GM12878 (cell line): ENCODE data around the gene PRDM9. TPM values are rescaled to one million over a fixed set of nuclear protein-coding genes. Genes with fewer than 3 reads are reported as not detected.

Experiments used
- ATAC-seq: fragments of 200-7000 bp; cut with Tn5 transposase; 3 replicates; pipeline ENCODE4 v1.9.1; 2020; ENCODE audit warnings: mild to moderate bottlenecking, moderate library complexity
- BruUV-seq: library from RNA; stranded (reverse); fragments of 400-500 nt; replicated peaks from 2 replicates; lab custom pipeline; 2021; lab: Mats Ljungman, UMichigan
- CTCF ChIA-PET: fragments of 300-600 bp; sonication (Branson Sonifier 250); formaldehyde crosslinking; extraction: SDS; loops from one replicate; lab custom pipeline; 2021; ENCODE audit warnings: inconsistent platforms; lab: Yijun Ruan, JAX
- POLR2A ChIA-PET: fragments of 350-600 bp; formaldehyde crosslinking; extraction: SDS; loops from one replicate; lab custom pipeline; 2021; ENCODE audit warnings: inconsistent platforms; lab: Charles Lee
- RAD21 ChIA-PET: fragments of 300-600 bp; sonication (Branson Sonifier 250); formaldehyde crosslinking; loops from one replicate; lab custom pipeline; 2023; ENCODE audit warnings: antibody characterized with exemption; ENCODE audit not compliant: unreplicated experiment; lab: Charles Lee
- SMC1A ChIA-PET: fragments of 300-600 bp; sonication (Branson Sonifier 250); formaldehyde crosslinking; loops from one replicate; lab custom pipeline; 2023; ENCODE audit not compliant: unreplicated experiment, uncharacterized antibody; lab: Charles Lee
- DNase-seq: peaks from one replicate; pipeline ENCODE4 v3.0.0-alpha.2; 2011; ENCODE audit warnings: low read depth, low spot score
- FAIRE-seq: peaks from 3 replicates; lab custom pipeline; 2011; peaks lifted over from hg19 to GRCh38; lab: Jason Lieb, UNC
- H2AFZ ChIP-seq: 2 replicates; pipeline ENCODE4 v1.6.0; 2011; ENCODE audit warnings: low read depth, low read length, control low read depth; ENCODE audit not compliant: control insufficient read depth
- H3K27ac ChIP-seq: 2 replicates; pipeline ENCODE4 v1.5.1; 2011; ENCODE audit warnings: control low read depth; ENCODE audit not compliant: control insufficient read depth, insufficient read depth
- H3K27me3 ChIP-seq, 2 experiments: replicated peaks in 1 of 2; 2 replicates each; pipeline versions ENCODE4 v1.6.0 to v1.6.1; 2011; ENCODE audit warnings: low read length in 1 of 2; ENCODE audit not compliant: control insufficient read depth in 2 of 2, insufficient read depth in 2 of 2
- H3K36me3 ChIP-seq, 2 experiments: 2 replicates each; pipeline ENCODE4 v1.5.1; 2011; ENCODE audit warnings: low read length in 1 of 2; ENCODE audit not compliant: control insufficient read depth in 2 of 2, insufficient read depth in 2 of 2
- H3K4me1 ChIP-seq: 2 replicates; pipeline ENCODE4 v1.6.1; 2011; ENCODE audit warnings: mild to moderate bottlenecking, low read length, moderate library complexity, mixed read lengths; ENCODE audit not compliant: control insufficient read depth, insufficient read depth
- H3K4me2 ChIP-seq: 2 replicates; pipeline ENCODE4 v1.6.0; 2011; ENCODE audit warnings: control low read depth; ENCODE audit not compliant: control insufficient read depth, insufficient read depth
- H3K4me3 ChIP-seq: fragments of 200-600 bp; sonication (generic); 2 replicates; pipeline ENCODE4 v1.5.1; 2016
- H3K79me2 ChIP-seq: 2 replicates; pipeline ENCODE4 v1.6.0; 2011; ENCODE audit warnings: low read length; ENCODE audit not compliant: control insufficient read depth, insufficient read depth
- H3K9ac ChIP-seq: 2 replicates; pipeline ENCODE4 v1.8.0; 2011; ENCODE audit warnings: low read length, control low read depth, mixed read lengths; ENCODE audit not compliant: control insufficient read depth, insufficient read depth
- H3K9me3 ChIP-seq: replicated peaks from 3 replicates; pipeline ENCODE4 v1.5.1; 2011; ENCODE audit warnings: mild to moderate bottlenecking, low read length; ENCODE audit not compliant: control insufficient read depth, insufficient read depth
- H4K20me1 ChIP-seq: 2 replicates; pipeline ENCODE4 v1.6.0; 2011; ENCODE audit not compliant: control insufficient read depth, insufficient read depth
- BCL11A ChIP-seq: IDR thresholded peaks from 2 replicates; pipeline ENCODE4 v1.6.1; 2011; ENCODE audit warnings: low read depth, low read length
- GABPA ChIP-seq: IDR thresholded peaks from 2 replicates; pipeline ENCODE4 v1.6.1; 2014; ENCODE audit warnings: antibody characterized with exemption, low read depth, mild to moderate bottlenecking, inconsistent platforms
- HSF1 ChIP-seq: fragments of 150-350 bp; IDR thresholded peaks from 2 replicates; pipeline ENCODE4 v1.6.1; 2014; ENCODE audit warnings: mild to moderate bottlenecking, low read depth, low read length
- MAX ChIP-seq: IDR thresholded peaks from 2 replicates; pipeline ENCODE4 v1.6.1; 2012; ENCODE audit warnings: low read depth, low read length, improper control_type of control experiment
- NFIC ChIP-seq: IDR thresholded peaks from 2 replicates; pipeline ENCODE4 v1.6.1; 2012; ENCODE audit warnings: low read depth, mild to moderate bottlenecking, inconsistent platforms, low read length, moderate library complexity
- NFYA ChIP-seq: IDR thresholded peaks from 2 replicates; pipeline ENCODE4 v1.6.1; 2011; ENCODE audit warnings: low read depth, mild to moderate bottlenecking, low read length, improper control_type of control experiment, borderline replicate concordance
- SRF ChIP-seq, 2 experiments: IDR thresholded peaks; 2 replicates each; pipeline ENCODE4 v1.6.1; 2011; ENCODE audit warnings: low read depth in 2 of 2, low read length in 2 of 2, mild to moderate bottlenecking in 1 of 2, moderate library complexity in 1 of 2
- TAF1 ChIP-seq: IDR thresholded peaks from 2 replicates; pipeline ENCODE4 v1.6.1; 2011; ENCODE audit warnings: mild to moderate bottlenecking, low read depth, low read length, borderline replicate concordance
- TCF3 ChIP-seq: IDR thresholded peaks from 2 replicates; pipeline ENCODE4 v1.6.1; 2012; ENCODE audit warnings: low read depth, mild to moderate bottlenecking, low read length, borderline replicate concordance; ENCODE audit not compliant: insufficient read depth
- YY1 ChIP-seq: IDR thresholded peaks from 2 replicates; pipeline ENCODE4 v1.6.1; 2011; ENCODE audit warnings: low read depth, mild to moderate bottlenecking, low read length
- WGBS: methylation state at CpG from one replicate; pipeline ENCODE4 v1.1.6; 2016; ENCODE audit warnings: low lambda C conversion rate; ENCODE audit not compliant: insufficient replicate concordance, insufficient coverage; ENCODE audit errors: missing lambda C conversion rate; 5-methylcytosine and 5-hydroxymethylcytosine counted together
- in situ Hi-C: fragments of 300-500 bp; cut with MboI; formaldehyde crosslinking; loops from 9 replicates; pipeline ENCODE4 v1.14.3; 2018; ENCODE audit warnings: mixed read lengths
- intact Hi-C: fragments of 100-400 bp; cut with micrococcal nuclease; formaldehyde crosslinking; loops from one replicate; pipeline ENCODE4 v1.14.2; 2022; ENCODE audit not compliant: unreplicated experiment
- polyA plus RNA-seq, 11 experiments: library from polyadenylated mRNA; depleted of rRNA in 4 of 11; unstranded in 6 of 11; stranded (reverse) in 5 of 11; fragments of >200 nt; fragmentation: Nextera tagmentation in 4 of 11; fragmentation: Illumina TruSeq in 1 of 11; extraction: Ambion mirVana in 4 of 11; extraction: Trizol in 1 of 11; gene quantifications; 1 replicate in 1 of 11; 2 replicates in 10 of 11; pipeline versions ENCODE4 v1.2.1 to v1.2.3, GENCODE V29; 2011 to 2016; ENCODE audit warnings: inconsistent platforms in 2 of 11, missing spikeins in 2 of 11, low read depth in 1 of 11
- total RNA-seq, 4 experiments: library from RNA; depleted of rRNA in 3 of 4; stranded (reverse); fragments of >200 nt in 3 of 4; fragmentation: Illumina TruSeq in 1 of 4; extraction: Trizol in 1 of 4; gene quantifications; 2 replicates each; pipeline versions ENCODE4 v1.2.1 to v1.2.3, GENCODE V29; 2013 to 2021

The PRDM9 gene
- total and polyA plus RNA-seq, 10 of the 15 experiments (the other 5 are each of a cell fraction or from before 2014, with no cell fraction given), result not detected

GRCh38 chr5:23523998-23524397 lies 16.6 kb downstream of the PRDM9 start:
- no peaks in the 10 kb centered on the region for H3K9me3 ChIP-seq
- H3K4me2 ChIP-seq, result no peak overlapping the region
- H4K20me1 ChIP-seq, result no peaks in the 10 kb centered on the region
- no peak for ATAC-seq
- WGBS, result 29% methylated on average over 2 of the region's 2 CpGs
- H2AFZ ChIP-seq, result no peak overlapping the region
- BruUV-seq, result no TSS peak
- POLR2A ChIA-PET, result no interaction called here
- CTCF ChIA-PET, result no interaction called here
- RAD21 ChIA-PET, result no interaction called here
- no peaks in the 10 kb centered on the region for H3K4me1 ChIP-seq
- DNase-seq, result no peak
- in situ Hi-C loops, result no loop called here
- H3K4me3 ChIP-seq, result no peak overlapping the region
- no peak overlapping the region for H3K27ac ChIP-seq
- SMC1A ChIA-PET, result no interaction called here
- H3K36me3 ChIP-seq, result no peaks in the 10 kb centered on the region
- H3K9ac ChIP-seq, result no peak overlapping the region
- no peak for FAIRE-seq
- H3K27me3 ChIP-seq, result no peaks in the 10 kb centered on the region; a peak in 1 of 4 replicates
- TF ChIP-seq SRF (IDR thresholded peaks at IDR 0.05; ENCODE audit: low read depth in 2 of 2, low read length in 2 of 2) (no peak), NFIC (no peak), YY1 (no peak), HSF1 (no peak), NFYA (no peak), TCF3 (no peak), MAX (no peak), GABPA (no peak), TAF1 (no peak), BCL11A (no peak)
- TF ChIP-seq, all 136 proteins: peak for 0
- H3K79me2 ChIP-seq, result no peaks in the 10 kb centered on the region
- intact Hi-C loops, result no loop called here
